ENCODE measurements around the gene GFM2.
"Not testable (repeated sequence)": the region's sequence is repeated elsewhere in the genome, so short reads cannot be mapped to it uniquely, and the experiment has no call there.

The GFM2 gene

GRCh38 chr5:74801197-74801596 lies 34.3 kb upstream of the GFM2 start:
- no peak overlapping the region for H2AFZ ChIP-seq (ENCODE audit: low read depth, low read length)
- no peak overlapping the region for H2AK5ac ChIP-seq (ENCODE audit: low read length, severe bottlenecking)
- no peak for DNase-seq
- peaks cover 2% of the 10 kb centered on the region for H3K4me1 ChIP-seq (ENCODE audit: control insufficient read depth, insufficient read depth, low read depth, low read length)
- no peak overlapping the region for H3K9ac ChIP-seq (ENCODE audit: low read length)
- H3K79me1 ChIP-seq (replicated peaks; ENCODE audit: low read length, poor library complexity, severe bottlenecking): no peaks in the 10 kb centered on the region
- no peak overlapping the region for H2BK12ac ChIP-seq (ENCODE audit: low read length in 2 of 2)
- no peak overlapping the region for H3K4me2 ChIP-seq (ENCODE audit: low read length, poor library complexity, severe bottlenecking)
- H3K27ac ChIP-seq (ENCODE audit: low read length, poor library complexity, severe bottlenecking): no peak overlapping the region
- no peak overlapping the region for H3K4ac ChIP-seq (ENCODE audit: low read depth in 1 of 2, low read length in 2 of 2)
- H3K23ac ChIP-seq (ENCODE audit: low read length in 2 of 2): no peak overlapping the region
- H3K9me3 ChIP-seq (ENCODE audit: control insufficient read depth, low read length): no peaks in the 10 kb centered on the region
- H3K18ac ChIP-seq (ENCODE audit: low read depth in 1 of 2, low read length in 2 of 2): no peak overlapping the region
- H3K4me3 ChIP-seq (ENCODE audit: insufficient read depth in 1 of 2, low read depth in 1 of 2, low read length in 2 of 2): no peak overlapping the region
- no peaks in the 10 kb centered on the region for H3K27me3 ChIP-seq (ENCODE audit: control insufficient read depth in 1 of 2, insufficient read depth in 1 of 2, low read length in 2 of 2)
- no peak overlapping the region for H2BK120ac ChIP-seq (ENCODE audit: low read depth, low read length)
- no peak overlapping the region for H4K91ac ChIP-seq (ENCODE audit: low read length)
- no peak overlapping the region for H2BK5ac ChIP-seq (ENCODE audit: low read depth, low read length, poor library complexity, severe bottlenecking)
- H2BK15ac ChIP-seq (ENCODE audit: low read depth, poor library complexity, severe bottlenecking): no peak overlapping the region
- H3K14ac ChIP-seq (ENCODE audit: low read length in 2 of 2): no peak overlapping the region
- no peak overlapping the region for H4K8ac ChIP-seq (ENCODE audit: low read length)
- no CpG with 5 or more reads among the region's 3 CpGs for WGBS
- H3K36me3 ChIP-seq (ENCODE audit: control insufficient read depth in 1 of 2, insufficient read depth in 2 of 2, low read depth in 1 of 2, low read length in 2 of 2): no peaks in the 10 kb centered on the region

- Histone ChIP-seq H2BK120ac (ENCODE audit: low read depth, low read length) (no peak overlapping the region), H3K4me2 (ENCODE audit: low read length, poor library complexity, severe bottlenecking) (no peak overlapping the region), H3K14ac (ENCODE audit: low read length in 2 of 2) (no peak overlapping the region), H2BK5ac (ENCODE audit: low read depth, low read length, poor library complexity, severe bottlenecking) (no peak overlapping the region), H3K4me3 (ENCODE audit: insufficient read depth in 1 of 2, low read depth in 1 of 2, low read length in 2 of 2) (no peak overlapping the region), H3K4me1 (ENCODE audit: control insufficient read depth, insufficient read depth, low read depth, low read length) (peaks cover 2% of the 10 kb centered on the region), H2BK15ac (ENCODE audit: low read depth, poor library complexity, severe bottlenecking) (no peak overlapping the region), H3K9me3 (ENCODE audit: control insufficient read depth, low read length) (no peaks in the 10 kb centered on the region), H3K27ac (ENCODE audit: low read length, poor library complexity, severe bottlenecking) (no peak overlapping the region), H3K9ac (ENCODE audit: low read length) (no peak overlapping the region), H3K79me1 (replicated peaks; ENCODE audit: low read length, poor library complexity, severe bottlenecking) (no peaks in the 10 kb centered on the region), H3K27me3 (ENCODE audit: control insufficient read depth in 1 of 2, insufficient read depth in 1 of 2, low read length in 2 of 2) (no peaks in the 10 kb centered on the region), H3K36me3 (ENCODE audit: control insufficient read depth in 1 of 2, insufficient read depth in 2 of 2, low read depth in 1 of 2, low read length in 2 of 2) (no peaks in the 10 kb centered on the region), H3K18ac (ENCODE audit: low read depth in 1 of 2, low read length in 2 of 2) (no peak overlapping the region), H2AFZ (ENCODE audit: low read depth, low read length) (no peak overlapping the region), H2AK5ac (ENCODE audit: low read length, severe bottlenecking) (no peak overlapping the region), H4K91ac (ENCODE audit: low read length) (no peak overlapping the region), H3K4ac (ENCODE audit: low read depth in 1 of 2, low read length in 2 of 2) (no peak overlapping the region), H2BK12ac (ENCODE audit: low read length in 2 of 2) (no peak overlapping the region), H4K8ac (ENCODE audit: low read length) (no peak overlapping the region), H3K23ac (ENCODE audit: low read length in 2 of 2) (no peak overlapping the region)
- 86% methylated on average over 21 of the region's 21 CpGs for WGBS
- no peak for DNase-seq
Observed at GRCh38 chr5:74798977-74799911, 32.3 kb upstream of the GFM2 start.

GRCh38 chr5:74791669-74792068 lies 24.8 kb upstream of the GFM2 start:
- H3K23ac ChIP-seq (ENCODE audit: low read length in 2 of 2); H3K79me1 ChIP-seq (replicated peaks; ENCODE audit: low read length, poor library complexity, severe bottlenecking); H3K9me3 ChIP-seq (ENCODE audit: control insufficient read depth, low read length); H2BK15ac ChIP-seq (ENCODE audit: low read depth, poor library complexity, severe bottlenecking); DNase-seq; H3K4me1 ChIP-seq (ENCODE audit: control insufficient read depth, insufficient read depth, low read depth, low read length); H3K9ac ChIP-seq (ENCODE audit: low read length); H2AFZ ChIP-seq (ENCODE audit: low read depth, low read length); H3K4me3 ChIP-seq (ENCODE audit: insufficient read depth in 1 of 2, low read depth in 1 of 2, low read length in 2 of 2); H3K4ac ChIP-seq (ENCODE audit: low read depth in 1 of 2, low read length in 2 of 2); H3K14ac ChIP-seq (ENCODE audit: low read length in 2 of 2); H3K27ac ChIP-seq (ENCODE audit: low read length, poor library complexity, severe bottlenecking); H4K8ac ChIP-seq (ENCODE audit: low read length); H2AK5ac ChIP-seq (ENCODE audit: low read length, severe bottlenecking); H3K18ac ChIP-seq (ENCODE audit: low read depth in 1 of 2, low read length in 2 of 2); H4K91ac ChIP-seq (ENCODE audit: low read length); H2BK12ac ChIP-seq (ENCODE audit: low read length in 2 of 2); H3K27me3 ChIP-seq (ENCODE audit: control insufficient read depth in 1 of 2, insufficient read depth in 1 of 2, low read length in 2 of 2); H2BK120ac ChIP-seq (ENCODE audit: low read depth, low read length); H3K4me2 ChIP-seq (ENCODE audit: low read length, poor library complexity, severe bottlenecking); H2BK5ac ChIP-seq (ENCODE audit: low read depth, low read length, poor library complexity, severe bottlenecking); H3K36me3 ChIP-seq (ENCODE audit: control insufficient read depth in 1 of 2, insufficient read depth in 2 of 2, low read depth in 1 of 2, low read length in 2 of 2): not testable (repeated sequence)
- 93% methylated on average over 2 of the region's 3 CpGs for WGBS

GRCh38 chr5:74787424-74787823 lies 20.5 kb upstream of the GFM2 start:
- Histone ChIP-seq H3K14ac (ENCODE audit: low read length in 2 of 2) (no peak overlapping the region), H2AK5ac (ENCODE audit: low read length, severe bottlenecking) (no peak overlapping the region), H3K27ac (ENCODE audit: low read length, poor library complexity, severe bottlenecking) (no peak overlapping the region), H3K23ac (ENCODE audit: low read length in 2 of 2) (no peak overlapping the region), H3K4me1 (ENCODE audit: control insufficient read depth, insufficient read depth, low read depth, low read length) (no peaks in the 10 kb centered on the region), H3K4ac (ENCODE audit: low read depth in 1 of 2, low read length in 2 of 2) (no peak overlapping the region), H2AFZ (ENCODE audit: low read depth, low read length) (no peak overlapping the region), H3K36me3 (ENCODE audit: control insufficient read depth in 1 of 2, insufficient read depth in 2 of 2, low read depth in 1 of 2, low read length in 2 of 2) (no peaks in the 10 kb centered on the region), H3K27me3 (ENCODE audit: control insufficient read depth in 1 of 2, insufficient read depth in 1 of 2, low read length in 2 of 2) (no peaks in the 10 kb centered on the region), H3K9me3 (ENCODE audit: control insufficient read depth, low read length) (peaks cover 3% of the 10 kb centered on the region), H2BK12ac (ENCODE audit: low read length in 2 of 2) (no peak overlapping the region), H2BK5ac (ENCODE audit: low read depth, low read length, poor library complexity, severe bottlenecking) (no peak overlapping the region), H3K4me2 (ENCODE audit: low read length, poor library complexity, severe bottlenecking) (no peak overlapping the region), H3K79me1 (replicated peaks; ENCODE audit: low read length, poor library complexity, severe bottlenecking) (no peaks in the 10 kb centered on the region), H3K9ac (ENCODE audit: low read length) (no peak overlapping the region), H4K8ac (ENCODE audit: low read length) (no peak overlapping the region), H2BK15ac (ENCODE audit: low read depth, poor library complexity, severe bottlenecking) (no peak overlapping the region), H2BK120ac (ENCODE audit: low read depth, low read length) (no peak overlapping the region), H4K91ac (ENCODE audit: low read length) (no peak overlapping the region), H3K18ac (ENCODE audit: low read depth in 1 of 2, low read length in 2 of 2) (no peak overlapping the region), H3K4me3 (ENCODE audit: insufficient read depth in 1 of 2, low read depth in 1 of 2, low read length in 2 of 2) (no peak overlapping the region)
- WGBS: 95% methylated on average over 6 of the region's 6 CpGs
- DNase-seq: no peak

All from mesenchymal stem cell (in vitro differentiated cells and primary cell).